Measurements from ENCODE around the gene DCLRE1A.

DCLRE1A gene

GRCh38 chr10:113869789-113870188 is 15.9 kb upstream of the DCLRE1A start:
- no peaks in the 10 kb centered on the region for H3K9me3 ChIP-seq (ENCODE audit: insufficient read depth, low read length)
- no peaks in the 10 kb centered on the region for H3K27me3 ChIP-seq (ENCODE audit: low read depth, low read length)
- peaks cover 6% of the 10 kb centered on the region for H3K36me3 ChIP-seq (replicated peaks; ENCODE audit: low read depth, low read length)
- no peak overlapping the region for H3K4me2 ChIP-seq (ENCODE audit: low read length)
- H3K4me3 ChIP-seq (ENCODE audit: low read length), result no peak overlapping the region
- H3K79me2 ChIP-seq (ENCODE audit: low read length), result peaks cover 10% of the 10 kb centered on the region
- H3K9ac ChIP-seq (ENCODE audit: low read length), result no peak overlapping the region
- no peak overlapping the region for H3K27ac ChIP-seq (ENCODE audit: low read length)
- no peaks in the 10 kb centered on the region for H3K4me1 ChIP-seq (ENCODE audit: low read length)
- no peaks in the 10 kb centered on the region; the same call in 1 of the 2 replicates for H4K20me1 ChIP-seq (ENCODE audit: insufficient read depth, low read length)
- TF ChIP-seq EZH2phosphoT487 (IDR thresholded peaks at IDR 0.05; ENCODE audit: low read depth) (no peak), CTCF (IDR thresholded peaks at IDR 0.05; ENCODE audit: low read depth, low read length) (no peak)
- no peak overlapping the region for H2AFZ ChIP-seq (ENCODE audit: low read depth, low read length)

GRCh38 chr10:113867904-113868303 is 14.0 kb upstream of the DCLRE1A start:
- no peak overlapping the region for H3K4me3 ChIP-seq (ENCODE audit: low read length)
- H3K79me2 ChIP-seq (ENCODE audit: low read length), result peaks cover 7% of the 10 kb centered on the region
- no peaks in the 10 kb centered on the region for H3K9me3 ChIP-seq (ENCODE audit: insufficient read depth, low read length)
- H3K4me2 ChIP-seq (ENCODE audit: low read length), result no peak overlapping the region
- no peaks in the 10 kb centered on the region for H3K4me1 ChIP-seq (ENCODE audit: low read length)
- peaks cover 14% of the 10 kb centered on the region for H3K36me3 ChIP-seq (replicated peaks; ENCODE audit: low read depth, low read length)
- H3K9ac ChIP-seq (ENCODE audit: low read length), result no peak overlapping the region
- TF ChIP-seq EZH2phosphoT487 (IDR thresholded peaks at IDR 0.05; ENCODE audit: low read depth), result no peak
- no peak for TF ChIP-seq CTCF (IDR thresholded peaks at IDR 0.05; ENCODE audit: low read depth, low read length)
- H3K27ac ChIP-seq (ENCODE audit: low read length), result no peak overlapping the region
- H3K27me3 ChIP-seq (ENCODE audit: low read depth, low read length), result no peaks in the 10 kb centered on the region
- no peak overlapping the region for H2AFZ ChIP-seq (ENCODE audit: low read depth, low read length)
- H4K20me1 ChIP-seq (ENCODE audit: insufficient read depth, low read length), result no peaks in the 10 kb centered on the region; the same call in 1 of the 2 replicates

- no peak overlapping the region for H3K4me2 ChIP-seq (ENCODE audit: low read length)
- H3K27ac ChIP-seq (ENCODE audit: low read length), result no peak overlapping the region
- no peak overlapping the region for H2AFZ ChIP-seq (ENCODE audit: low read depth, low read length)
- H3K9ac ChIP-seq (ENCODE audit: low read length), result no peak overlapping the region
- no peak overlapping the region for H3K4me3 ChIP-seq (ENCODE audit: low read length)
- peaks cover 9% of the 10 kb centered on the region for H3K36me3 ChIP-seq (replicated peaks; ENCODE audit: low read depth, low read length)
- no peaks in the 10 kb centered on the region; the same call in 1 of the 2 replicates for H4K20me1 ChIP-seq (ENCODE audit: insufficient read depth, low read length)
- H3K9me3 ChIP-seq (ENCODE audit: insufficient read depth, low read length), result no peaks in the 10 kb centered on the region
- no peak for TF ChIP-seq EZH2phosphoT487 (IDR thresholded peaks at IDR 0.05; ENCODE audit: low read depth)
- peaks cover 7% of the 10 kb centered on the region for H3K79me2 ChIP-seq (ENCODE audit: low read length)
- no peaks in the 10 kb centered on the region for H3K4me1 ChIP-seq (ENCODE audit: low read length)
- no peaks in the 10 kb centered on the region for H3K27me3 ChIP-seq (ENCODE audit: low read depth, low read length)
These were observed 12.9 kb upstream of the DCLRE1A start for GRCh38 chr10:113866551-113867394.

GRCh38 chr10:113865901-113866300 is 12.0 kb upstream of the DCLRE1A start:
- Histone ChIP-seq H3K9ac (ENCODE audit: low read length) (no peak overlapping the region), H3K4me3 (ENCODE audit: low read length) (no peak overlapping the region), H3K9me3 (ENCODE audit: insufficient read depth, low read length) (no peaks in the 10 kb centered on the region), H3K4me1 (ENCODE audit: low read length) (no peaks in the 10 kb centered on the region), H3K27ac (ENCODE audit: low read length) (no peak overlapping the region), H2AFZ (ENCODE audit: low read depth, low read length) (no peak overlapping the region), H3K79me2 (ENCODE audit: low read length) (peaks cover 7% of the 10 kb centered on the region), H3K4me2 (ENCODE audit: low read length) (no peak overlapping the region), H4K20me1 (ENCODE audit: insufficient read depth, low read length) (no peaks in the 10 kb centered on the region; the same call in 1 of the 2 replicates), H3K27me3 (ENCODE audit: low read depth, low read length) (no peaks in the 10 kb centered on the region), H3K36me3 (replicated peaks; ENCODE audit: low read depth, low read length) (peaks cover 14% of the 10 kb centered on the region)
- TF ChIP-seq CTCF (IDR thresholded peaks at IDR 0.05; ENCODE audit: low read depth, low read length) (no peak), EZH2phosphoT487 (IDR thresholded peaks at IDR 0.05; ENCODE audit: low read depth) (no peak)

Measured in OCI-LY3 (cell line).